A673 (cell line): ENCODE measurements around the gene ADGRL3. TPM values are rescaled to one million over a fixed set of nuclear protein-coding genes. Genes with fewer than 3 reads are reported as not detected.

Experiments
- BruUV-seq: library from RNA; stranded (reverse); fragments of 400-500 nt; replicated peaks from 2 replicates; lab custom pipeline; 2021; lab: Mats Ljungman, UMichigan
- CTCF ChIA-PET: fragments of 300-600 bp; sonication (Branson Sonifier 250); formaldehyde crosslinking; loops from one replicate; lab custom pipeline; 2022; ENCODE audit warnings: antibody characterized with exemption; lab: Charles Lee
- POLR2A ChIA-PET: fragments of 300-600 bp; sonication (Branson Sonifier 250); formaldehyde crosslinking; loops from one replicate; lab custom pipeline; 2022; ENCODE audit warnings: antibody characterized with exemption; ENCODE audit not compliant: low non-redundant PET; lab: Charles Lee
- DNase-seq: peaks from one replicate; pipeline ENCODE4 v3.0.0-alpha.2; 2015; ENCODE audit warnings: low spot score
- H3K27ac ChIP-seq: fragments of 200-600 bp; sonication (generic); 2 replicates; pipeline ENCODE4 v1.5.1; 2016; ENCODE audit warnings: mixed run types, low read depth, mild to moderate bottlenecking, mixed read lengths, antibody characterized with exemption, low read length; ENCODE audit not compliant: poor library complexity, severe bottlenecking
- H3K27me3 ChIP-seq: fragments of 200-600 bp; sonication (generic); replicated peaks from 2 replicates; pipeline ENCODE4 v1.6.1; 2017; ENCODE audit warnings: mixed run types, low read depth, mild to moderate bottlenecking, mixed read lengths, antibody characterized with exemption, low read length; ENCODE audit not compliant: insufficient read depth, poor library complexity
- H3K36me3 ChIP-seq: fragments of 200-600 bp; sonication (generic); 2 replicates; pipeline ENCODE4 v1.6.1; 2016; ENCODE audit warnings: mixed run types, mild to moderate bottlenecking, mixed read lengths, antibody characterized with exemption, low read length; ENCODE audit not compliant: insufficient read depth, poor library complexity, severe bottlenecking
- H3K4me1 ChIP-seq: fragments of 200-600 bp; sonication (generic); 2 replicates; pipeline ENCODE4 v1.6.1; 2017; ENCODE audit warnings: mixed run types, mild to moderate bottlenecking, mixed read lengths, antibody characterized with exemption, low read length; ENCODE audit not compliant: insufficient read depth, poor library complexity, severe bottlenecking
- H3K4me3 ChIP-seq: fragments of 200-600 bp; sonication (generic); 2 replicates; pipeline ENCODE4 v1.5.1; 2016; ENCODE audit warnings: low read depth, mixed run types, mild to moderate bottlenecking, mixed read lengths, low read length; ENCODE audit not compliant: poor library complexity, severe bottlenecking
- H3K9me3 ChIP-seq: fragments of 200-600 bp; sonication (generic); 2 replicates; pipeline ENCODE4 v1.6.1; 2016; ENCODE audit warnings: mixed run types, low read depth, mild to moderate bottlenecking, mixed read lengths, antibody characterized with exemption, low read length; ENCODE audit not compliant: poor library complexity, severe bottlenecking
- CTCF ChIP-seq: fragments of 300-800, 200-600 bp; sonication (generic); conservative IDR thresholded peaks from 2 replicates; pipeline ENCODE4 v1.5.1; 2017; ENCODE audit warnings: low read depth, mild to moderate bottlenecking, antibody characterized with exemption, low read length, moderate library complexity, mixed read lengths
- EZH2 ChIP-seq: fragments of 200-600 bp; sonication (generic); IDR thresholded peaks from 2 replicates; pipeline ENCODE4 v1.6.1; 2017; ENCODE audit warnings: borderline replicate concordance, low read depth, mild to moderate bottlenecking, mixed read lengths, antibody characterized with exemption, low read length; ENCODE audit not compliant: poor library complexity, severe bottlenecking
- intact Hi-C: fragments of 100-400 bp; cut with micrococcal nuclease; formaldehyde crosslinking; loops from one replicate; pipeline ENCODE4 v1.10.0; 2022; ENCODE audit not compliant: unreplicated experiment
- total RNA-seq: library from RNA; stranded (reverse); gene quantifications from 2 replicates; pipeline ENCODE4 v1.2.3, GENCODE V29; 2021

Gene ADGRL3
- total RNA-seq, 1 experiment from 2014 or later, result not detected

GRCh38 chr4:61162116-61162515, 38.0 kb upstream of the ADGRL3 start:
- H3K9me3 ChIP-seq, result no peaks in the 10 kb centered on the region
- H3K27me3 ChIP-seq, result no peaks in the 10 kb centered on the region
- POLR2A ChIA-PET, result no interaction called here
- no peaks in the 10 kb centered on the region for H3K36me3 ChIP-seq
- no peaks in the 10 kb centered on the region for H3K4me1 ChIP-seq
- no peak for TF ChIP-seq CTCF
- TF ChIP-seq EZH2, result no peak
- CTCF ChIA-PET, result no interaction called here
- intact Hi-C loops, result no loop called here
- DNase-seq, result no peak
- no peak overlapping the region for H3K4me3 ChIP-seq
- BruUV-seq, result no TSS peak
- H3K27ac ChIP-seq, result no peak overlapping the region

- BruUV-seq, result no TSS peak
- no peak overlapping the region for H3K27ac ChIP-seq
- POLR2A ChIA-PET, result no interaction called here
- H3K4me3 ChIP-seq, result no peak overlapping the region
- DNase-seq, result no peak
- no peaks in the 10 kb centered on the region for H3K36me3 ChIP-seq
- H3K4me1 ChIP-seq, result no peaks in the 10 kb centered on the region
- intact Hi-C loops, result no loop called here
- H3K27me3 ChIP-seq, result no peaks in the 10 kb centered on the region
- H3K9me3 ChIP-seq, result no peaks in the 10 kb centered on the region
- CTCF ChIA-PET, result no interaction called here
- no peak for TF ChIP-seq EZH2
Observed at GRCh38 chr4:61173799-61174198, 26.3 kb upstream of the ADGRL3 start.

- Histone ChIP-seq H3K4me1 (no peaks in the 10 kb centered on the region), H3K27ac (no peak overlapping the region), H3K4me3 (no peak overlapping the region), H3K27me3 (no peaks in the 10 kb centered on the region), H3K36me3 (no peaks in the 10 kb centered on the region), H3K9me3 (no peaks in the 10 kb centered on the region)
- no peak for DNase-seq
- BruUV-seq, result no TSS peak
- TF ChIP-seq EZH2, result no peak
- TF ChIP-seq CTCF, result no peak
- intact Hi-C loops, result no loop called here
- POLR2A ChIA-PET, result no interaction called here
- CTCF ChIA-PET, result no interaction called here
Observed at GRCh38 chr4:61175495-61175894, 24.6 kb upstream of the ADGRL3 start.

- Histone ChIP-seq H3K4me1 (no peaks in the 10 kb centered on the region), H3K27me3 (no peaks in the 10 kb centered on the region), H3K9me3 (no peaks in the 10 kb centered on the region), H3K4me3 (no peak overlapping the region), H3K27ac (no peak overlapping the region), H3K36me3 (no peaks in the 10 kb centered on the region)
- BruUV-seq, result no TSS peak
- ChIA-PET POLR2A (no interaction called here), CTCF (no interaction called here)
- intact Hi-C loops, result no loop called here
- TF ChIP-seq EZH2, result no peak
- TF ChIP-seq CTCF, result no peak
- DNase-seq, result no peak
Observed at GRCh38 chr4:61177367-61177766, 22.8 kb upstream of the ADGRL3 start.
